HEK293 (cell line): ENCODE measurements around the gene MCRIP1.

Experiments used
- KLF16 ChIP-seq: fragments of 450-650 bp; formaldehyde crosslinking; IDR thresholded peaks from 2 replicates; pipeline ENCODE4 v1.5.1; 2017; ENCODE audit warnings: missing biosample characterization, missing genetic modification characterization
- PRDM10 ChIP-seq: fragments of 450-650 bp; formaldehyde crosslinking; IDR thresholded peaks from 2 replicates; pipeline ENCODE4 v1.5.1; 2016; ENCODE audit warnings: missing biosample characterization, missing genetic modification characterization
- SETDB1 ChIP-seq: IDR thresholded peaks from one replicate; pipeline ENCODE4 v1.6.1; 2017; ENCODE audit warnings: mild to moderate bottlenecking, low read length, moderate library complexity, mixed read lengths; ENCODE audit not compliant: insufficient read length
- ZBTB11 ChIP-seq: fragments of 450-650 bp; formaldehyde crosslinking; conservative IDR thresholded peaks from 2 replicates; pipeline ENCODE4 v1.5.1; 2016; ENCODE audit warnings: low read depth, missing biosample characterization, missing genetic modification characterization
- ZNF112 ChIP-seq: fragments of 450-650 bp; formaldehyde crosslinking; IDR thresholded peaks from 2 replicates; pipeline ENCODE4 v1.5.0; 2017; ENCODE audit warnings: missing biosample characterization, missing genetic modification characterization
- ZNF174 ChIP-seq: fragments of 450-650 bp; formaldehyde crosslinking; IDR thresholded peaks from 2 replicates; pipeline ENCODE4 v1.5.0; 2017; ENCODE audit warnings: missing biosample characterization, mild to moderate bottlenecking, missing genetic modification characterization
- ZNF335 ChIP-seq: fragments of 450-650 bp; formaldehyde crosslinking; conservative IDR thresholded peaks from 2 replicates; pipeline ENCODE4 v1.5.1; 2016; ENCODE audit warnings: missing biosample characterization, missing genetic modification characterization
- ZNF354C ChIP-seq: fragments of 450-650 bp; formaldehyde crosslinking; IDR thresholded peaks from 2 replicates; pipeline ENCODE4 v1.5.1; 2016; ENCODE audit warnings: missing biosample characterization, missing genetic modification characterization, low read depth, borderline replicate concordance
- ZNF394 ChIP-seq: fragments of 450-650 bp; formaldehyde crosslinking; IDR thresholded peaks from 2 replicates; pipeline ENCODE4 v1.5.1; 2016; ENCODE audit warnings: missing biosample characterization, missing genetic modification characterization, mild to moderate bottlenecking, moderate library complexity, borderline replicate concordance
- ZNF416 ChIP-seq: fragments of 450-650 bp; formaldehyde crosslinking; IDR thresholded peaks from 2 replicates; pipeline ENCODE4 v1.5.1; 2016; ENCODE audit warnings: missing biosample characterization, missing genetic modification characterization
- ZNF449 ChIP-seq: fragments of 450-650 bp; formaldehyde crosslinking; IDR thresholded peaks from 2 replicates; pipeline ENCODE4 v1.5.1; 2017; ENCODE audit warnings: missing biosample characterization, mild to moderate bottlenecking, missing genetic modification characterization, moderate library complexity
- ZNF518A ChIP-seq: fragments of 450-650 bp; formaldehyde crosslinking; conservative IDR thresholded peaks from 2 replicates; pipeline ENCODE4 v1.5.1; 2016; ENCODE audit warnings: low read depth, missing biosample characterization, missing genetic modification characterization
- ZNF558 ChIP-seq: fragments of 450-650 bp; formaldehyde crosslinking; IDR thresholded peaks from 2 replicates; pipeline ENCODE4 v1.5.1; 2016; ENCODE audit warnings: missing biosample characterization, missing genetic modification characterization
- ZNF677 ChIP-seq: fragments of 450-650 bp; IDR thresholded peaks from 2 replicates; pipeline ENCODE4 v1.5.0; 2018; ENCODE audit warnings: missing biosample characterization, mild to moderate bottlenecking, missing genetic modification characterization, moderate library complexity
- ZNF704 ChIP-seq: fragments of 450-650 bp; formaldehyde crosslinking; IDR thresholded peaks from 2 replicates; pipeline ENCODE4 v1.5.1; 2016; ENCODE audit warnings: missing biosample characterization, missing genetic modification characterization
- ZNF792 ChIP-seq: fragments of 450-650 bp; formaldehyde crosslinking; IDR thresholded peaks from 2 replicates; pipeline ENCODE4 v1.5.1; 2016; ENCODE audit warnings: missing biosample characterization, missing genetic modification characterization
- ZNF837 ChIP-seq: fragments of 450-650 bp; formaldehyde crosslinking; IDR thresholded peaks from 2 replicates; pipeline ENCODE4 v1.5.1; 2016; ENCODE audit warnings: missing biosample characterization, missing genetic modification characterization

Gene MCRIP1

GRCh38 chr17:81839301-81839700 lies 6.2 kb upstream of the MCRIP1 start (continued):
- TF ChIP-seq ZNF174 (no peak), ZNF354C (tag by site-specific recombination) (no peak), ZNF558 (tag by site-specific recombination) (no peak), ZNF837 (tag by site-specific recombination) (no peak), ZNF704 (no peak), ZNF677 (tag by site-specific recombination) (no peak), ZNF112 (no peak), ZNF792 (tag by site-specific recombination) (no peak), SETDB1 (no peak), KLF16 (tag by site-specific recombination) (no peak), ZNF394 (tag by site-specific recombination) (no peak), ZNF416 (tag by site-specific recombination) (no peak), ZNF449 (tag by site-specific recombination) (no peak), ZNF335 (tag by site-specific recombination) (no peak), ZBTB11 (tag by site-specific recombination) (no peak), PRDM10 (tag by site-specific recombination) (no peak), ZNF518A (tag by site-specific recombination) (no peak)
